Measurements from ENCODE around the gene GSG1L.

Gene GSG1L

DNA sequence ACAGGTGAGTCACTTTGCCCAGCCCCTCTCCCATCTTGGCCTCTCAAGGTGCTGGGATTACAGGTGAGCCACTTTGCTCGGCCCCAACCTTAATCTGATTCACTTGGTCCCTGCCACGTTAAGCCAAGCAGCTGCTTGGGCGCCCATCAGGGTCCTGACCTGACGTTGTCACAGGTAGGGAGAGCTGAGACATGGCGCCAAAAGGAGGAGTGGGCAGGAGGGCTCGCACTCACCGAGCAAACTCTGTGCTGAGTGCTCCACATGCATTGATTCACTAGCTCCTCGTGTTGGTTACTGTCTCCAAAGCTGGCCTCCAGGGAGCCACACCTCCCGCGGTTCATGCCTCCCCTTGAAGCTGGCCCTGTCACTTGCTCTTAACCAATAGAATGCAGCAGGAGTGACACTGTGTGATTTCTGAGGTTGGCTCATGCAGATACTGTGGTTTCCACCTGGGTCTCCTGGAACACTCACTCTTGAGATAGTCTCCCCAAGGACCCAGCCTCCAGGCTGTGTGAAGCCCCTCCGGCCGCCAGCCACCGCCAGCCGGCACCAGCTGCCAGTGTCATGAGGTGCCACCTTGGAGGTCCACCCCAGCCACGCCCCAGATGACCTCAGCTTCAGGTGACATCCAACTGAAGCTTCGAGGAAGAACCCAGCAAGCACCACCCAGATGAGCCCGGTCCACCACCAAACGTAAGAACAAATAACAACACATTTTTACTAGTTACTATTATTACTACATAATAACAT lies 223.0 kb downstream of the GSG1L start:
- no peak for DNase-seq

DNA sequence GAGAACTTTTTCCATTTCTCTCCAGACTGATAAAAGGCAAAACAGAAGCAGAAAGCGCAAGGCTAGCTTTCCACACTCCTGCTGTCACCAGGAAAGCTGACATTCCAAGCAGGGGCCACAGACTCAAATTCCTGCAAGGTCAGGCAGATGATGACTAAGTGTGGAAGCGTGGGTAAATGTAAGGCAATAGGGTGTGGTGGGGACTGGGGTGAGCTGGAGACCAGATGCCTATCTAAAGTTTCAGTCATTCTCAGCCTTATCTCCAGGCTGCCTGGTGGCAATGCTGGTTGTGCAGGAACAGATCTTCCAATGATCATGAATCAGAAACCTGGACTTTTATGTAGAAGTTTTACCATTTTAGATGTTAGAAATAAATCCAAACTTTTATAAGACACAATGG lies 224.1 kb downstream of the GSG1L start:
- no peak for DNase-seq

DNA sequence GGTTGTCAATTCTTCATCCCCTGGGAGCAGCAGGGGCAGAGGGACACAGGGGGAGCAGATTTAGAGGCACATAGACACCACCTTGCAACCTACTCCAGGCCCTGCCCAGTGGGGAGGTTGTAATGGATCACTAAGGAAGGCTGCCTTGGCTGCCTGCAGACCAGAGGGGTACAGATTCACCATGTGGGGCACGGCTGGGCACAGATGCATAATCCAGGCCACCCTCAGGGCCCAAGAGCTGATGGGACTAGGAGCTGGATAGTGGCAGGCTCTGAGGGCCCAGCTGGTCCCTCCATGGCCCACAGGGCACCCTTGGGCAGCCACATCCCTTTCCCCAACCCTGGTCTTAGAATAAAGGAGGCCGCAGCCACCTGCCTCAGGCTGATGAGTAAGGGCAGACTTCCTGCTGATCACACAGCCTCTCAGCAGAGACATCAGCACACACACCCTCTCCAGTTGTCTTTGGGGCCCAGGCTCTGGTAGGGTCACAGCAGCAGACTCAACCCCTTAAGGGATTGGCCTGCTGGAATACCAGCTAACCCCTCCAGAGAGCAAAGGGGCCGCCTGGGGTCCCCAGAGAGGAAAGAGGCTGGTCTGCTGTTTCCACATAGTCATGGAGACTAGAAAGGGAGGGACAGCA lies 224.9 kb downstream of the GSG1L start:
- no peak for DNase-seq

- DNase-seq, result no peak
These were observed 233.5 kb downstream of the GSG1L start for GRCh38 chr16:27829975-27830374.

GRCh38 chr16:27828671-27829070 lies 234.8 kb downstream of the GSG1L start:
- DNase-seq, result no peak

- DNase-seq, result no peak
These were observed 235.7 kb downstream of the GSG1L start for GRCh38 chr16:27827765-27828164.

GRCh38 chr16:27826893-27827289 lies 236.6 kb downstream of the GSG1L start:
- DNase-seq, result no peak

- no peak for DNase-seq
These were observed 237.2 kb downstream of the GSG1L start for GRCh38 chr16:27826081-27826892.

- no peak for DNase-seq
These were observed 238.7 kb downstream of the GSG1L start for GRCh38 chr16:27824786-27825185.

DNA sequence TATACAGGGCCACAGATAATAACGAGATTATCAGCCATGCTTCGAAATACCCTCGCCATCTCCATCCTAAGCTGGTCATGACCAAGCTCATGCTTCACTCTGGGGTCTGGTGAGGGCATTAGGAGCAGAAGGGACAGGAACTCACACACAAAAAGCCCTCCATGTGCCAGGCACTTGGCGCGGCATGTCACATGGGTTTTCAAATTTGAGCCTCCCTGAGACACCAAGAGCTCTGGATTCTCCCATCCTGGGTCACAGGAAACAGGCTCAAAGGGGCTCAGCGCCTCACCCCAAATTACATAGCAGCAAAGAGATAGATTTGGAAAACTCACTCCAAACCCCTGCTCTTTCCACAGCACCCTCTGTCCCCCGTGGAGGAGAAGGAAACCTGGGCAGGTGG lies 239.5 kb downstream of the GSG1L start:
- no peak for DNase-seq

DNA sequence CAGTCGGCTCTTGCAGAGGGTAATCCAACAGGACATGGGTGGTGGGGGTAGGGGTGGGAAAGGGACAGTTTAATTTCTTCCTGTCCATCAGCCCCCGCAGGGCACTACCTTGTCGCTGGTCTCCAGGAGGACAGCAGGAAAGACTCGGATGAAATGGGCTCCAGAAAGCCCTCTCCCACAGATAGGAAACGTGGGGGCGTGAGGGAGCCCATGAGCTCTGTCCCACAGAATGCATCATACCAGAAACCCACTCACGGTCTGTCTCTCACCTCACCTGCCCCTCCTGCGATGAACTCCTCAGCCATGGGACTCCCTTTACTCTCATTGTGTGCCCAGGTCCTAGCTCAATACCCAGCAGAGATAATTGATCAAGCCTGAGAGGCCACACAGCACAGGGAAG lies 240.1 kb downstream of the GSG1L start:
- DNase-seq, result no peak

- DNase-seq, result no peak
These were observed 240.5 kb downstream of the GSG1L start for GRCh38 chr16:27822996-27823395.

DNA sequence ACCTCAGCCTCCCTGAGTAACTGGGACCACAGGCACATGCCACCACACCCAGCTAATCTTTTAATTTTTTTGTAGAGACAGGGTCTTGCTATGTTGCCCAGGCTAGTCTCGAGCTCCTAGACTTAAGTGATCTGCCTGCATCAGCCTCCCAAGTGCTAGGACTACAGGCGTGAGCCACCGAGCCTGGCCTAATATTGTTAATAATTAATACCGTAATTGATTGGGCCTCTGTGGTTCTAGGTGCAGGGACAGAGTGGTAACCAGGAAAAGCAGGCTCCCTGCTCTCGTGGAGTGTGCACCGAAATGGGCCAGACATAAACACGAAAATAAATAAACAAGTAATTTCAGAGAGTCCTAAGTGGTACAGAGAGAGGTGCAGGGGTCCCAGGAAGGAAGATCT lies 241.0 kb downstream of the GSG1L start:
- DNase-seq, result no peak

DNA sequence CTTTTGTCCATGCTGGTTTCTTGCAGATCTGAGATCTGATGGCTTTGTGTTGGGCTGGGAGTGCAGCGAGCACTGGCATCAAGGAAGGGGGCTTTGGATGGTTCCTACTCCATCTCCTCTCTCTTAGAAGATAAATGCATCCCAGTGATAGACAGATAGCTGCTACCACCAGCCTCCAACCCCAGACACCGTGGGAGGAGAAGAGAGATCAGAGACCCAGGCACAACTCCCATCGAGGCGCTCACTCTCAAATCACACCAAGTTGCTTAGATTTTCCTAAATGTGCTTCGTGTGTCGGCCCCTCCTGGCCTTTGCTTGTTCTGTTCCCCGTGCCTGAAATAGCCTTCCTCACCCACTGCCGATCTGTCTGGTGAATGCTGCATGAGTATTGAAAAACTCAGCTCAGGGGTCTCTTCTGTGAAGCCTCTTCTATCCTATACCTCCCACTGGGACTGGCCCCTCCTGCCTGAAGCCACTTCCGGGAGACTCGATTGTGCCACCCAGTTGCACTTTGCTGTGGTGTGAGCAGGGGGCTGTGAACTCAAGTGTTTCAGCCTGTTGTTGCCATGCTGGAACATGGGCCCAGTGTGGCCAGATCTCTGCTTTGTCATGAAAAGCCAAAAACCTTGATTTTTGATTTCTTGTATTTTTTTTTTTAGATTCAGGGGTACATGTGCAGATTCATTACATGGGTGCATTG lies 242.7 kb downstream of the GSG1L start:
- no peak for DNase-seq

- DNase-seq, result no peak
These were observed 243.5 kb downstream of the GSG1L start for GRCh38 chr16:27819881-27820610.

GRCh38 chr16:27819356-27819755 lies 244.2 kb downstream of the GSG1L start:
- DNase-seq, result no peak

DNA sequence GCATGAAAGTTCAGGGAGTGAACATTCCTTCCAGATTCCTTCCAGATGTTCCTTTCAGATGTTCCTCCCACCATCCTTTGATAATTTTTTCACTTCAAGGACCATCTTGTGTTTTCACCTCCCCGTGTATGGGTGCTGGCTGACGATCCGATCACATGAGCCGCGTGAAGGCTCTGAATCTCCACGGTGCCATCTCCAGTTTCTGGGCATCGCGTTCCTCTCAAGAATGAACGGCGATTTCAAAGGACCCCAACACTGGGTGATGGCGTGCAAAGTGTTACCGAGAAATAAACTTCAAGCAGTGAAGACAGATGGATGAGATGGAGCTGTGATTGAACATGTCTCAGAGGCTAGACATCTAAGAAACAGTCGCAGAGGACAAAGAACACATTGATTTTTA lies 245.3 kb downstream of the GSG1L start:
- no peak for DNase-seq

- DNase-seq, result no peak
These were observed 246.5 kb downstream of the GSG1L start for GRCh38 chr16:27817038-27817437.

GRCh38 chr16:27816561-27816960 lies 247.0 kb downstream of the GSG1L start:
- no peak for DNase-seq

DNA sequence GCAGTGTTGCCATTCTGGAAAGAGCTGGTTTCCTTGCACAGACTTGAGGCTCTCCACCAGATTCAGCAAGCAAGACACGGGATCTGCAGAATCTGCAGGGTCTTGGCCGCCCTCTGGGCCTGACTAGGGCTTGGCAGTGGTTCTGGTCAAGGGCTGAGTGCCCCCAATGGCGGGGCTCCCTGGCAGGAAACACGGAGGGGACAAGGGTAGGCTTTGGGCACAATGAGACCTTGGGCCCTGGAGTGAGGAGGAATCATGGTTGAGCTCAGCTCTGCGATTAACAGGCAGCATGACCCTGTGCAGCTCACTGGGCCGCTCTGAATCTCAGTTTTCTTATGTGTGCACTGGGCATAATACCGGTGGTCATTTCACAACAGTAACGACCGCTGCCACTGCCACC lies 249.9 kb downstream of the GSG1L start:
- DNase-seq, result no peak

- DNase-seq, result no peak
These were observed 251.6 kb downstream of the GSG1L start for GRCh38 chr16:27811881-27812280.

GRCh38 chr16:27806986-27807385 lies 256.5 kb downstream of the GSG1L start:
- no peak for DNase-seq

- no peak for DNase-seq
These were observed 257.1 kb downstream of the GSG1L start for GRCh38 chr16:27806388-27806787.

All from NCI-H1048 (cell line).